Neural progenitor cell (in vitro differentiated cells): ENCODE results near the gene C1orf141. TPM values are rescaled to one million over a fixed set of nuclear protein-coding genes. Genes with fewer than 3 reads are reported as not detected.
A peak's percentile ranks its signal among the peaks of the same experiment; 100 is the strongest.

Experiments
- DNase-seq: peaks from one replicate; pipeline ENCODE4 v3.0.0-alpha.2; 2016; ENCODE audit warnings: low spot score
- H2AFZ ChIP-seq: fragments of 200-600 bp; sonication (generic); replicated peaks from 2 replicates; pipeline ENCODE4 v1.6.1; 2016; ENCODE audit warnings: antibody characterized with exemption
- H3F3A ChIP-seq: fragments of 200-600 bp; sonication (generic); 2 replicates; pipeline ENCODE4 v1.6.1; 2016; ENCODE audit warnings: antibody characterized with exemption, low read depth
- H3K27ac ChIP-seq: fragments of 200-600 bp; sonication (generic); 2 replicates; pipeline ENCODE4 v1.5.1; 2016; ENCODE audit warnings: mild to moderate bottlenecking
- H3K27me3 ChIP-seq: fragments of 200-600 bp; sonication (generic); 2 replicates; pipeline ENCODE4 v1.6.1; 2016; ENCODE audit warnings: mild to moderate bottlenecking, moderate library complexity
- H3K36me3 ChIP-seq: fragments of 200-600 bp; sonication (generic); 2 replicates; pipeline ENCODE4 v1.5.1; 2016
- H3K4me1 ChIP-seq: fragments of 200-600 bp; sonication (generic); 2 replicates; pipeline ENCODE4 v1.6.1; 2016; ENCODE audit warnings: mixed run types
- H3K4me2 ChIP-seq: fragments of 200-600 bp; sonication (generic); 2 replicates; pipeline ENCODE4 v1.6.1; 2016
- H3K4me3 ChIP-seq: fragments of 200-600 bp; sonication (generic); 2 replicates; pipeline ENCODE4 v1.5.1; 2016
- H3K79me2 ChIP-seq: fragments of 200-600 bp; sonication (generic); 2 replicates; pipeline ENCODE4 v1.6.1; 2016; ENCODE audit warnings: low read depth
- H3K9ac ChIP-seq: fragments of 200-600 bp; sonication (generic); 2 replicates; pipeline ENCODE4 v1.6.1; 2016
- H3K9me3 ChIP-seq: fragments of 200-600 bp; sonication (generic); 2 replicates; pipeline ENCODE4 v1.5.1; 2016; ENCODE audit warnings: low read depth
- H4K20me1 ChIP-seq: fragments of 200-600 bp; sonication (generic); 2 replicates; pipeline ENCODE4 v1.6.1; 2016; ENCODE audit warnings: low read depth
- H3K27ac Mint-ChIP-seq: 3 replicates; pipeline ENCODE4 v1.8.0; 2021; ENCODE audit warnings: mixed read lengths
- H3K27me3 Mint-ChIP-seq: 2 replicates; pipeline ENCODE4 v1.8.0; 2022; ENCODE audit warnings: low read depth, mild to moderate bottlenecking, inconsistent platforms, moderate library complexity, mixed read lengths; ENCODE audit not compliant: insufficient read depth
- H3K36me3 Mint-ChIP-seq: 3 replicates; pipeline ENCODE4 v1.8.0; 2021; ENCODE audit warnings: mixed read lengths
- H3K4me1 Mint-ChIP-seq: 3 replicates; pipeline ENCODE4 v1.8.0; 2021; ENCODE audit warnings: mixed read lengths
- H3K4me3 Mint-ChIP-seq: 3 replicates; pipeline ENCODE4 v1.8.0; 2021; ENCODE audit warnings: mild to moderate bottlenecking, moderate library complexity, mixed read lengths
- H3K9me3 Mint-ChIP-seq: 3 replicates; pipeline ENCODE4 v1.8.0; 2020; ENCODE audit warnings: mixed read lengths
- CTCF ChIP-seq: fragments of 200-600 bp; sonication (generic); IDR thresholded peaks from 2 replicates; pipeline ENCODE4 v1.5.1; 2017; ENCODE audit warnings: antibody characterized with exemption, mild to moderate bottlenecking
- EZH2 ChIP-seq: fragments of 200-600 bp; sonication (generic); IDR thresholded peaks from 2 replicates; pipeline ENCODE4 v1.6.1; 2017; ENCODE audit warnings: antibody characterized with exemption, mild to moderate bottlenecking, moderate library complexity
- EZH2phosphoT487 ChIP-seq: fragments of 200-600 bp; sonication (generic); IDR thresholded peaks from 2 replicates; pipeline ENCODE4 v1.6.1; 2017; ENCODE audit warnings: antibody characterized with exemption
- total RNA-seq: library from RNA; depleted of rRNA; stranded (reverse); fragments of >200 nt; gene quantifications from 2 replicates; pipeline ENCODE4 v1.2.3, GENCODE V29; 2015; ENCODE audit warnings: low replicate concordance

Gene C1orf141
- total RNA-seq, 1 donor from 2014 or later, result not detected

GRCh38 chr1:67126974-67127373 is 7.8 kb downstream of the C1orf141 start:
- Mint-ChIP-seq H3K27me3 (no peaks in the 10 kb centered on the region), H3K9me3 (no peaks in the 10 kb centered on the region), H3K36me3 (no peaks in the 10 kb centered on the region), H3K27ac (no peak overlapping the region), H3K4me3 (no peak overlapping the region), H3K4me1 (no peaks in the 10 kb centered on the region)
- no peaks in the 10 kb centered on the region for H3K4me1 ChIP-seq
- no peak for DNase-seq
- no peaks in the 10 kb centered on the region for H3K27me3 ChIP-seq
- H3K9ac ChIP-seq, result no peak overlapping the region
- no peak overlapping the region for H3K4me3 ChIP-seq
- H3K27ac ChIP-seq, result no peak overlapping the region
- H3K79me2 ChIP-seq, result no peaks in the 10 kb centered on the region
- H3F3A ChIP-seq, result no peaks in the 10 kb centered on the region
- H3K4me2 ChIP-seq, result no peak overlapping the region
- no peaks in the 10 kb centered on the region for H3K9me3 ChIP-seq
- no peak for TF ChIP-seq EZH2phosphoT487
- TF ChIP-seq CTCF, result no peak
- TF ChIP-seq EZH2, result no peak
- no peak overlapping the region for H2AFZ ChIP-seq
- H3K36me3 ChIP-seq, result no peaks in the 10 kb centered on the region
- no peaks in the 10 kb centered on the region for H4K20me1 ChIP-seq

GRCh38 chr1:67126111-67126746 is 8.5 kb downstream of the C1orf141 start:
- Mint-ChIP-seq H3K27ac (no peak overlapping the region), H3K27me3 (no peaks in the 10 kb centered on the region), H3K4me1 (no peaks in the 10 kb centered on the region), H3K4me3 (no peak overlapping the region), H3K9me3 (no peaks in the 10 kb centered on the region), H3K36me3 (no peaks in the 10 kb centered on the region)
- Histone ChIP-seq H3K4me1 (no peaks in the 10 kb centered on the region), H4K20me1 (no peaks in the 10 kb centered on the region), H3K9ac (no peak overlapping the region), H3K4me3 (no peak overlapping the region), H2AFZ (peak overlapping the region; percentile 91), H3F3A (no peaks in the 10 kb centered on the region), H3K27me3 (no peaks in the 10 kb centered on the region), H3K36me3 (no peaks in the 10 kb centered on the region), H3K79me2 (no peaks in the 10 kb centered on the region), H3K9me3 (no peaks in the 10 kb centered on the region), H3K4me2 (no peak overlapping the region), H3K27ac (no peak overlapping the region)
- no peak for TF ChIP-seq EZH2phosphoT487
- no peak for TF ChIP-seq EZH2
- TF ChIP-seq CTCF, result peak; percentile 17
- no peak for DNase-seq

GRCh38 chr1:67124455-67124854 is 10.3 kb downstream of the C1orf141 start:
- no peaks in the 10 kb centered on the region for H3K4me1 Mint-ChIP-seq
- peaks cover 4% of the 10 kb centered on the region for H3K9me3 Mint-ChIP-seq
- TF ChIP-seq CTCF, result no peak
- TF ChIP-seq EZH2phosphoT487, result no peak
- no peak for TF ChIP-seq EZH2
- Histone ChIP-seq H3K9ac (no peak overlapping the region), H3K27ac (no peak overlapping the region), H3F3A (no peaks in the 10 kb centered on the region), H3K9me3 (no peaks in the 10 kb centered on the region), H4K20me1 (no peaks in the 10 kb centered on the region), H3K27me3 (no peaks in the 10 kb centered on the region), H3K36me3 (no peaks in the 10 kb centered on the region), H3K4me3 (no peak overlapping the region), H2AFZ (no peak overlapping the region), H3K79me2 (no peaks in the 10 kb centered on the region), H3K4me1 (no peaks in the 10 kb centered on the region), H3K4me2 (no peak overlapping the region)
- H3K36me3 Mint-ChIP-seq, result no peaks in the 10 kb centered on the region
- H3K27ac Mint-ChIP-seq, result no peak overlapping the region
- DNase-seq, result no peak
- H3K4me3 Mint-ChIP-seq, result no peak overlapping the region
- peaks cover 2% of the 10 kb centered on the region for H3K27me3 Mint-ChIP-seq
